NCI-H1694 (cell line): Measurements from ENCODE around the gene ATXN7.
A peak's percentile ranks its signal among the peaks of the same experiment; 100 is the strongest.

Source experiments
- DNase-seq: peaks from one replicate; lab custom pipeline; 2025; lab: John Stamatoyannopoulos, UW

The ATXN7 gene

DNA sequence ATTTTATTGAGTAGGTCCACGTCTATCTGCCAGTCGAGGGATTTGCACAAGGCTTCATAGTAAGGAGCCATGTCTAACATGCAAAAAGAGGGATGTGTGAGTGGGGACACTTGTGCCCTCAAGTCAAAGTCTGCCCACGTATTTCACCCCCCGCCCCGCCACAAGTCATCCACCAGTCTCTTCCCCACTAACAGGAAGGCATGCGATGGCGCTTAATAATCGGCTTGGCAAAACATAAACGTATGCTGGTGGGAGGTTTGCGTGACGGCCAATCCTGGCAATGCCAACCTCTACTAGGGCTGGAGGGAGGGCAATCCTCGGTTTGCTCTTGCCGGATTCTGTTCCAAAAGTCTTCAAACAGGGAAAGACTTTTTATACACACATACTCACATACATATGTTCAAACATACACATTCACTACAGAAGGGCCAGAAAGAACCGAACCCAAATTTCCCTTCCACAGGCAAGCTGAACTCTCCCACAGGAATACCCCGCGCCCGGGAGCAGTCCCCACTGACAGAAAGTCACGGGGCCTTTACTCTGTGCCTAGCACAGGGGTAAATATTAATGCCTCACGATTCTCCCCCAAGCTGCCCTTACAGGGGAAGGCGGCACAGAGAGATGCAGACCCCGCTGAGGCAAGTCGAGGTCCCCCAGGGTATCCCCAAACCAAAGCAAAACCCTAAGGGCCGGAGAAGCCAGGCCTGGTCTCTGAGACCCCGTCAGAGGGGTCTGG is 159.0 kb downstream of the ATXN7 start:
- no peak for DNase-seq

- peak; percentile 27 for DNase-seq
Measured at GRCh38 chr3:64023187-64023860, 159.7 kb downstream of the ATXN7 start, which contains the start of gene PSMD6. PSMD6 (minus strand) TSS chr3:64023494; CDS start chr3:64023419, 75 bp downstream.

GRCh38 chr3:64023861-64024223 is 160.2 kb downstream of the ATXN7 start:
- no peak for DNase-seq

DNA sequence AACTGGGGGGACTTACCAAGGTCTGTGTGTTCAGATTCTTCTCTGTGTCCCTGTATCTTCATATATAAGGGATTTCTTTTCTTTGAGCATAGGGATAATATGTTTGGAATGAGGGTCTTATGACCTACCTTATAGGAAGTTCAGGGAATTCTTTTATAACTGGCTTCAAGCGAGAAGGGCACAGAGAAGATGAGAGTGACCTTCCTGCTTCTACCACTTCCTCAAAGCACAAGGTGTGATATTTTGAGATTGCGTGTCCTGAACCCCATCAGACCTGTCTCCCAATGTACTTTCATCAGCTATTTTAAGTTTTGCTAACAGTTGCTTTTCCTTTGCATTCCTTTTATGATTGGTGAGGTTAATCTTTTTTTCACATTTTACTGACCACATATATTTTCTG is 162.7 kb downstream of the ATXN7 start:
- no peak for DNase-seq

GRCh38 chr3:64027658-64028057 is 164.0 kb downstream of the ATXN7 start:
- DNase-seq: no peak

DNA sequence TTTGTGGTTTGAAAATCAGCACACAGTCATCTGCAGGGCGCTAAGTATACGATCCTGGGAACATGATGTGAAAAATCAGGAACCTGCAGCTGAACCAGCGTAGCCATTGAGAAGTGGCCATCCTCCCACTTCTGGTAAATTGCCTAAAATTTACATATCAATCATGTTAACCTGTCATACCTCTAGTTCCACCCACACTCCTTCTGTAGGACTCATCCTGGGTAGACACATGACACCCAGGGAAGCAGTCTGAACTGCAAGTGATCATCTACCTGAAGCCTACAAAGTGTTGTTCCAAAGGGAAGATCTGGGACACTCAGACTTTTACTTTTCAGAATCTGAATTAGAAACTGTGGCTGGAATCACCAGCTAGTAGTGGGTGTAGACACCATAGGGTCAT is 165.1 kb downstream of the ATXN7 start:
- DNase-seq: no peak

DNA sequence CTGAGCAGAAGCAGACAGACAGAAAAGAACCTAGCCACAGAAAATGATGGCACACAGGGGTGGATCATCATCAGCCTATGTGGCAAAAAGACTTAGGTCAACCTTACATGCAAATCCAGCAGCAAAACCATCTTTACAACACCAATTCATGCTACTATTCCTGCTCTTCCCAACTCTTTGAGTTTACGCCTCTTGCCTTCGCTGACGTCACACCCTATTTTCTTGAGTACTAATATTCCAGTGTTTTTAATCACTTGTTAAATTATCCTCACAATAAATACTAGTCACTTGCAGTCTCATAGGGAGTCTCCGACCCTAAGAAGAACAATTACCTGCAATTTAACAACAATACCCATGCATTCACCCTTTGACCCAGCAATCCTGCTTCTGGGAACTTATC is 165.6 kb downstream of the ATXN7 start:
- no peak for DNase-seq

DNA sequence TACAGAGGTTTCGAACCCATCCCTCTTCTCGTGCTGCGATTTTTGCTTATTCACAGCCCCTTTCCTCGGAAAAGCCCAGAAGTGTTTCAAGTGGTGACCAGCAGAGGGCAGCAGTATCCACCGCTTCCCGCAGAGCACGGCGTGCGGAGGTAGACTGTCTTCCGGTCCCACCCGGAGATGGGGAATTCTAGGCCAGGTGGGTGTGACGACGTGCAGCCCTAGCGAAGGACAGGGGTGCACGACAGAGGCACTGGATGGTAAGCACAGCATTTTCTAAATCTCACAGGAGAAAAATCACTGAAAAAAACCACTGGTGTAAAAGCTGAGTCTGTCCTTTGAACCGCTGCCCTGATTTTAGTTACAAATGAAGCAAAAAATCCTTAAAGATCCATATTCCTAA is 167.1 kb downstream of the ATXN7 start:
- peak; percentile 16 for DNase-seq

DNA sequence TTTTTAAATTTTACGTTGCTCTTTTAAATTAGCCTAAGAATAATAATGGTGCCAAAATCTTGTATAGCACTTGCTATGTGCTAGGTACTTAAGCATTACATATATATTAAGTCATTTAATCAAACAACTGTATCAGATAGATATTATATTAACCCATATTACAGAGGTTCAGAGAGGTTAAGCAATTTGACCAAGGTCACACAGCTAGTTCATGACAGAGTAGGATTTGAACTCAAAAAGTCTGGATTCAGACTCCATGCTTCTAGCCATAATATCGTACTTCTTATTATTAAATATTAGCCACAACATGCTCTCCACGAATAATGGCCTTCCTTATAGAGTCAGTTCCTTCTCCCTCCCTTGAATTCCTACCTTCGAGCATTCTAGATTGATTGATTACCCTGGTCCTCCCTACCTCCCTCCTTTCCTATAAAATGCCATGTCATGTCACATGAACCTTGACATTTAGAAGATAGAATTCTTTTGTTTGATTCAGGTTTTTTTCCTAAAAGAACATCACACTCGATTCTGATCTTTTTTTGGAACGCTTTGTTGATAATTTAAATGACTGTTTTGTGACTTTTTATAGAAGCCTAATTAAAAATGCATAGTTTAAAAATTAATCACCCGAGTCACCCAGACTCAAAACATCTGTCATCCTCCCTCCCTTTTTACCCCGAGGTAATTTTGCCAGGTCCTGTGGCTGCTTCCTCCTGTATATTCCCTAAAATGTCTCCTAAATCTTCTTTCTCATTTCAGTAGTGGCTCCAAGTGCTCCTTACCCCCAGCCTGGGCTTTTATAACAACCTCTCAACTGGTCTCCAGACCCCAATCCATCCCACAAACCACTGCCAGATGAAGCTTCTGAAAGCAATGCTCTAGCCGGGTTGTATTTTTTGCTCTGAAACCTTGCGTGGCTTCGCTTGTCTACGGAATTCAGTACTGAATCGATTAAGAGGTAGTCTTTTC is 168.2 kb downstream of the ATXN7 start:
- DNase-seq: no peak

DNA sequence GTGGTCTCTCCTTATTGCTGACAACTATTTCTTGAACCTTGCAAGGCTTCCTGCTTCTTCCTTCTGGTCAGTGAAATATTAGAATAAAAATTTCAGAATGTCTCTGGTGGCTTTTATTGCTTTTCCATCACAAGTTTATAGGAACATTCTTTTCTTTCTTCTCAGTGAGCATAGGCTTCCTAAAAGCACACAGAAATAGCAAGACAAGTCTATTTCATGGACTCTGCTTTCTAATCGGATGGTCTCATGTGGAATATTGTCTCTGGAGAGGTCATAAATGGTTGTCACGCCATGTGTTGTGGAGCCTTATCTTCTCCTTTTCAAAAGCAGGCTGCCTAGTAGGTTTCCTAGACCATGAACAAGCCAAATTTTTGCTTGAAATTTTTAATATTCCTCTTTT is 169.4 kb downstream of the ATXN7 start:
- no peak for DNase-seq

DNA sequence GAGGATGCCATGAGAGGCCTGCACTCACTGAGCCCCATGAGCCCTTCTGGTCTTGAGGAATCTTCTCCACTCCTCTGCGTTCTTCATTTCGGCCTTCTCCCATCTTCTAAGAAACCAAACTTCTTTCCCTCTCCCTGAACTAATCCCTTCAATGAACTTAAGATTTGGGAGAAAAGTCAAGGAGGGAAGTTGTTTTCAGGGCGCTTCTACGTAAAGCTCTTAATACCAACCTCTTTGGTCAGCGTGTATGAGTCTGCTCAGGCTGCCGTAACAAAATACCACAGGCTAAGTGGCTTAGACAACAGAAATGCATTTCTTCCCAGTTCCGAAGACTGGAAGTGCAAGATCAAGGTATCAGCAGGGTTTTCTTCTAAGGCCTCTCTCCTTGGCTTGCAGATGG is 173.4 kb downstream of the ATXN7 start:
- no peak for DNase-seq

- DNase-seq: no peak
Measured at GRCh38 chr3:64038253-64038767, 174.6 kb downstream of the ATXN7 start.

DNA sequence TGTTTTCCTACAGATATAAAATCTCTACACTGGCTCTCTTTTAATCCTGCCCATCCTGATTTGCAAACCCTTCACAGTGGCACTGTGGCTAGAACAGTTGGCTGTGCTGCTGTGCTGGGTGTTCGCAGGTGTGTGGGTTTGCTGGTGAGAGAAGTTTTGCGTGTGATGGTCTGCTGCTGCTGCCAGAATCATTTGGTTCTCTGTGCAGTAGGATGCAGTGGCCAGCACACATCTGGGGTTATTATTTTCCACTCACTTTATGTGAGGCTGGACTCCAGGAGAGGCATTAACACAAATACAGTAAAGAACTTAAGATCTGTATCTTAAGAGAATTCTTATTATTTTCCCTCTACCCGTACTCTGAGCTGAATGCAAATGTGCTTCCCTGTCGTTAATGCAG is 175.7 kb downstream of the ATXN7 start:
- no peak for DNase-seq

- no peak for DNase-seq
Measured at GRCh38 chr3:64039981-64040733, 176.5 kb downstream of the ATXN7 start.

DNA sequence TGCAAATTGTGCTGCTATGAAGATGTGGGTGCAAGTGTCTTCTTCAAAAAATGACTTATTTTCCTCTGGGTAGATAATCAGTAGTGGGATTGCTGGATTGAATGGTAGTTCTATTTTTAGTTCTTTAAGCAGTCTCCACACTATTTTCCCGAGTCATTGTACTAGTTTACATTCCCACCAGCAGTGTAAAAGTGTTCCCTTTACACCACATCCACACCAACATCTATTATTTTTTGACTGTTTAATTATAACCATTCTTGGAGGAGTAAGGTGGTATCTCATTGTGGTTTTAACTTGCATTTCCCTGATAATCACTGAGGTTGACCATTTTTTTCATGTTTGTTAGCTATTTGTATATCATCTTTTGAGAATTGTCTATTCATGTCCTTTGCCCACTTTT is 179.3 kb downstream of the ATXN7 start:
- no peak for DNase-seq

DNA sequence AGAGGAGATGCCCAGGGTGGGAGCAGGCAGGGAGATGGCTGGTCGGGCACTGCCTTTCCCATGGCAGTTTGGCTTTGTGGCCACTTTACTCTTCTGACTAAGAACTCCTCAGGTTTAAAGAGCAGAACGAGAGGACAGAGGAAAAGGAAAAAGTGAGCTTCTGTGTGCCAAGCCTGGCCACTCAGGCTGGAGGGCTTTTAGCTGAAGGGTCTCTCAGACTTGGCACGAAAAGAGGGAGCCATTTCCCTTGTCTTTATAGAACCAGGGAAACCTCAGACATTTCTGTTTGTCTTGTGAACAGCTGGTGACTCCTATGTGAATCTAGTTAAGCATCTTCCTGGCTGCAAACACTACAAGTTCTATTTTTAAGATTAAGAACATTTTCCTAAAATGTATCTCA is 182.9 kb downstream of the ATXN7 start:
- DNase-seq: no peak

DNA sequence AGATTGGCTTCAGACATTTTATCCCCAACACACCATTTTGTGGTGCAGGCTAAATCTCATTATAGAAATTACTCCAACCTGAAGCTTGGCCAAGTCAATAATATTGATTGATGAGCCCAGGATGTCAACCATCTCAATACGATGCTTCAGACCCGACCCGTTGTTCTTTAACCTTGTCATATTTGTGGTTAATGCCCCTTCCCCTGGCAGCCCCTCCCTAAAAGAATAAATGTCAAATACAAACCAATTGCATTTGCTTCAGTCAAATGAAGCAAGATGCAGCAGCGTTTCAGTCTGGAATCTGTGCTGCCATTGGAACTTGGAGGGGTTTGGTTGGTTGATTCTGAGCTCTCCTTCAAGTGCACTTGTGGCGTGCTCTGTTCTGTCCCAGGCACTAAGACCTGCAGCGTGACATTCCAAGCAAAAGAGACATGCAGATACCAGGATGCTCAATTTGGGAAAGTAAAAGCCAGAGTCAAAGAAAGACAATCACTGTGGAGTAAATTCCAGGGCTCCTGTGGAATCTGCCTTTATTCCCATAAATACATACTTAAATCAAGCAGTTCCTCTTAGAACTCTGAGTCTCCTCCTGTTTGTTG is 183.4 kb downstream of the ATXN7 start:
- no peak for DNase-seq

- DNase-seq: no peak
Measured at GRCh38 chr3:64047787-64048186, 184.1 kb downstream of the ATXN7 start.

GRCh38 chr3:64048631-64049061 is 185.0 kb downstream of the ATXN7 start:
- no peak for DNase-seq

GRCh38 chr3:64049136-64049535 is 185.5 kb downstream of the ATXN7 start:
- DNase-seq: no peak

GRCh38 chr3:64049832-64050231 is 186.2 kb downstream of the ATXN7 start:
- DNase-seq: no peak
